Measurements from ENCODE around the gene AGTR1.
"Not testable (repeated sequence)": the region's sequence is repeated elsewhere in the genome, so short reads cannot be mapped to it uniquely, and the experiment has no call there.

DNA sequence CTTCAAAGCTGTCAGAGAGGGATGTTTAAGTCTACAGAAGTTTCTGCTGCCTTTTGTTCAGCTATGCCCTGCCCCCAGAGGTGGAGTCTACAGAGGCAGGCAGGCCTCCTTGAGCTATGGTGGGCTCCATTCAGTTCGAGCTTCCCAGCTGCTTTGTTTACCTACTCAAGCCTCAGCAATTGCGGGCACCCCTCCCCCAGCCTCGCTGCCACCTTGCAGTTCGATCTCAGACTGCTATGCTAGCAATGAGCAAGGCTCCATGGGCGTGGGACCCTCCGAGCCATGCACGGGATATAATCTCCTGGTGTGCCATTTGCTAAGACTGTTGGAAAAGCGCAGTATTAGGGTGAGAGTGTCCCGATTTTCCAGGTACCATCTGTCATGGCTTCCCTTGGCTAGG is 88.5 kb downstream of the AGTR1 start:
- TF ChIP-seq CTCF, POLR2A (IDR thresholded peaks at IDR 0.05): not testable (repeated sequence)
